ENCODE results near the gene H2AZ2.

DNA sequence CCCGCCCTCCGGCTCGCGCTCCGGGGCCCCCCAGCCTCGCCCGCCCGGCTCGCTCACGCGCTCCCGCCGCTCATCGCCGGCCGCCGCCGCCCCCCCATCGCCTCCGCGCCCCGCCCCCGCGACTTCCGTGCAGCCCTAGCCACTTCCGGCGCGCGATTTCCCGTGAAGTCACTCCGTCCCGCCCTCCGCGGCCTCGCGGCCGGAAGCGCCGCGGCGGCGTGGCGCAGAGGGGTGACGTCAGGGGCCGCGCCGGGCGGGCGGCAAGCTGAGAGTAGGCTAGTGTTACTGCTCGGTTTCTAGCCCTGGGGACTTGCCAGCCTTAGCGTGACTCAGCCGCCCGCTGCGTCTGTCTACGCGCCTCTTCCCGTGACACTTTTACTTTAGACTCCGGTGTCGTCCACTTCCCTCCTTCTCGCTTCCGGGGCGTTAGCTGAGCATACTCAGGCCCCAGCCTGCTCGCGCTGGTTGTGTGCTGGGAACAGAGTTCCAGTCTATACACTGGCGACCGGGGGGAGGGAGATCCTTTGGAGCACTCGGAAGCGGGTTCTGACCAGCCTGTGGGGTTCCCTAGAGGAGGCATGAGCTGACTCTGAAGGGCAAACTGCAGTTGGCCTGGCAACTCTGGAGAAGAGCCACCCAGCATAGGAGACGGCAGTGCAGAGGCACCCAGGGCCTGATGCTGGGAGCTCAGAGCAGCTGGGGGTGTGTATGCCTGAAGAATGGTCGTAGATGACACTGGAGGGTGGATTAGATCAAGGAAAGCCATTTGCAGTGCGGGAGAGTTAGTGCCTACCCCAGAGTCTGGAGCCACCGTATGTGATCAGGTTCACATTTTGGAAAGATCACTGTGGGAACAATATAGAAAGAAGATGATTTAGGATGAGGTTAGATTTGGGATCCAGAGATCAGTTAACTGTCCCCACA lies 37.8 kb upstream of the H2AZ2 start, which contains the start of gene PURB:
- TF ChIP-seq, protein P1, sequence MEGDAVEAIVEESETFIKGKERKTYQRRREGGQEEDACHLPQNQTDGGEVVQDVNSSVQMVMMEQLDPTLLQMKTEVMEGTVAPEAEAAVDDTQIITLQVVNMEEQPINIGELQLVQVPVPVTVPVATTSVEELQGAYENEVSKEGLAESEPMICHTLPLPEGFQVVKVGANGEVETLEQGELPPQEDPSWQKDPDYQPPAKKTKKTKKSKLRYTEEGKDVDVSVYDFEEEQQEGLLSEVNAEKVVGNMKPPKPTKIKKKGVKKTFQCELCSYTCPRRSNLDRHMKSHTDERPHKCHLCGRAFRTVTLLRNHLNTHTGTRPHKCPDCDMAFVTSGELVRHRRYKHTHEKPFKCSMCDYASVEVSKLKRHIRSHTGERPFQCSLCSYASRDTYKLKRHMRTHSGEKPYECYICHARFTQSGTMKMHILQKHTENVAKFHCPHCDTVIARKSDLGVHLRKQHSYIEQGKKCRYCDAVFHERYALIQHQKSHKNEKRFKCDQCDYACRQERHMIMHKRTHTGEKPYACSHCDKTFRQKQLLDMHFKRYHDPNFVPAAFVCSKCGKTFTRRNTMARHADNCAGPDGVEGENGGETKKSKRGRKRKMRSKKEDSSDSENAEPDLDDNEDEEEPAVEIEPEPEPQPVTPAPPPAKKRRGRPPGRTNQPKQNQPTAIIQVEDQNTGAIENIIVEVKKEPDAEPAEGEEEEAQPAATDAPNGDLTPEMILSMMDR (IDR thresholded peaks at IDR 0.05; ENCODE audit: insufficient read depth, low read length), result no peak
- peak; percentile 81 for TF ChIP-seq POLR2AphosphoS5 (IDR thresholded peaks at IDR 0.05; ENCODE audit: low read depth)
- TF ChIP-seq, protein P2, sequence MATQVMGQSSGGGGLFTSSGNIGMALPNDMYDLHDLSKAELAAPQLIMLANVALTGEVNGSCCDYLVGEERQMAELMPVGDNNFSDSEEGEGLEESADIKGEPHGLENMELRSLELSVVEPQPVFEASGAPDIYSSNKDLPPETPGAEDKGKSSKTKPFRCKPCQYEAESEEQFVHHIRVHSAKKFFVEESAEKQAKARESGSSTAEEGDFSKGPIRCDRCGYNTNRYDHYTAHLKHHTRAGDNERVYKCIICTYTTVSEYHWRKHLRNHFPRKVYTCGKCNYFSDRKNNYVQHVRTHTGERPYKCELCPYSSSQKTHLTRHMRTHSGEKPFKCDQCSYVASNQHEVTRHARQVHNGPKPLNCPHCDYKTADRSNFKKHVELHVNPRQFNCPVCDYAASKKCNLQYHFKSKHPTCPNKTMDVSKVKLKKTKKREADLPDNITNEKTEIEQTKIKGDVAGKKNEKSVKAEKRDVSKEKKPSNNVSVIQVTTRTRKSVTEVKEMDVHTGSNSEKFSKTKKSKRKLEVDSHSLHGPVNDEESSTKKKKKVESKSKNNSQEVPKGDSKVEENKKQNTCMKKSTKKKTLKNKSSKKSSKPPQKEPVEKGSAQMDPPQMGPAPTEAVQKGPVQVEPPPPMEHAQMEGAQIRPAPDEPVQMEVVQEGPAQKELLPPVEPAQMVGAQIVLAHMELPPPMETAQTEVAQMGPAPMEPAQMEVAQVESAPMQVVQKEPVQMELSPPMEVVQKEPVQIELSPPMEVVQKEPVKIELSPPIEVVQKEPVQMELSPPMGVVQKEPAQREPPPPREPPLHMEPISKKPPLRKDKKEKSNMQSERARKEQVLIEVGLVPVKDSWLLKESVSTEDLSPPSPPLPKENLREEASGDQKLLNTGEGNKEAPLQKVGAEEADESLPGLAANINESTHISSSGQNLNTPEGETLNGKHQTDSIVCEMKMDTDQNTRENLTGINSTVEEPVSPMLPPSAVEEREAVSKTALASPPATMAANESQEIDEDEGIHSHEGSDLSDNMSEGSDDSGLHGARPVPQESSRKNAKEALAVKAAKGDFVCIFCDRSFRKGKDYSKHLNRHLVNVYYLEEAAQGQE (IDR thresholded peaks at IDR 0.05; ENCODE audit: insufficient replicate concordance, low read depth), result peak; percentile 53
- peak; percentile 88 for TF ChIP-seq GABPA (IDR thresholded peaks at IDR 0.05; ENCODE audit: low read depth)
- TF ChIP-seq SPI1 (IDR thresholded peaks at IDR 0.05; ENCODE audit: borderline replicate concordance, low read depth), result peak; percentile 80

All from HL-60 (cell line).